Neural crest cell (in vitro differentiated cells): ENCODE data around the gene KRT15. TPM values are rescaled to one million over a fixed set of nuclear protein-coding genes. Genes with fewer than 3 reads are reported as not detected.

ENCODE experiments used
- DNase-seq: peaks from one replicate; pipeline ENCODE4 v3.0.0; 2021; ENCODE audit warnings: low read depth, mixed read lengths, low spot score
- H3K27ac Mint-ChIP-seq: one replicate; pipeline ENCODE4 v1.8.0; 2021; ENCODE audit warnings: mild to moderate bottlenecking, mixed read lengths; ENCODE audit not compliant: unreplicated experiment
- H3K27me3 Mint-ChIP-seq: 2 replicates; pipeline ENCODE4 v1.8.0; 2021; ENCODE audit warnings: low read depth, mild to moderate bottlenecking, mixed read lengths
- H3K36me3 Mint-ChIP-seq: 2 replicates; pipeline ENCODE4 v1.8.0; 2021; ENCODE audit warnings: low read depth, mild to moderate bottlenecking, mixed read lengths
- H3K4me1 Mint-ChIP-seq: 2 replicates; pipeline ENCODE4 v1.8.0; 2021; ENCODE audit warnings: mixed read lengths
- H3K4me3 Mint-ChIP-seq: one replicate; pipeline ENCODE4 v1.8.0; 2021; ENCODE audit warnings: mild to moderate bottlenecking, mixed read lengths
- H3K9me3 Mint-ChIP-seq: 2 replicates; pipeline ENCODE4 v1.8.0; 2021; ENCODE audit warnings: mixed read lengths
- total RNA-seq: library from RNA; stranded (reverse); gene quantifications from 2 replicates; pipeline ENCODE4 v1.2.1, GENCODE V29; 2021
- TF ChIP-seq, protein P1 (sequence below): fragments of 200-600 bp; sonication (generic); conservative IDR thresholded peaks from 2 replicates; pipeline ENCODE4 v1.5.0; 2021; ENCODE audit warnings: antibody characterized with exemption, mild to moderate bottlenecking

Gene KRT15
- total RNA-seq, 1 donor from 2014 or later: not detected

DNA sequence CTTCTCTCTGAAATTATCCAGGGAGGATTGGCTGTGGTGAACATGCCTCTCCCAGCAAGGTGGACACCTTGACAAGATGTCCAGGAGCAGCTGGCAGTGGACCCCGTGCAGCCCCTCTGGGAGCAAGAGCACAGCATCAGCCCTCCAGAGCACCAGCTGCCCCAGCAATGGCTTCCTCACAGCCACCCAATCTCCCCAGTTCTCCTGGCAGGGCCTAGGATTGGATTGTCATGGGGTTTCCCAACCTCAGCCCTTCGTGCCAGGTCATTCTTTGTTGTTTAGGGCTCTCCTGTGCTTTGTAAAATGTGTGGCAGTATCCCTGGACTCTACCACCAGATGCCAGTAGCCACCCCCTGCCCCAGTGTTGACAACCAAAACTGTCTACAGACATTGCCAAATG, 27.2 kb downstream of the KRT15 start:
- H3K9me3 Mint-ChIP-seq: no peaks in the 10 kb centered on the region
- DNase-seq: no peak
- H3K36me3 Mint-ChIP-seq: no peaks in the 10 kb centered on the region
- H3K4me1 Mint-ChIP-seq: peaks cover 17% of the 10 kb centered on the region
- TF ChIP-seq, protein P1, sequence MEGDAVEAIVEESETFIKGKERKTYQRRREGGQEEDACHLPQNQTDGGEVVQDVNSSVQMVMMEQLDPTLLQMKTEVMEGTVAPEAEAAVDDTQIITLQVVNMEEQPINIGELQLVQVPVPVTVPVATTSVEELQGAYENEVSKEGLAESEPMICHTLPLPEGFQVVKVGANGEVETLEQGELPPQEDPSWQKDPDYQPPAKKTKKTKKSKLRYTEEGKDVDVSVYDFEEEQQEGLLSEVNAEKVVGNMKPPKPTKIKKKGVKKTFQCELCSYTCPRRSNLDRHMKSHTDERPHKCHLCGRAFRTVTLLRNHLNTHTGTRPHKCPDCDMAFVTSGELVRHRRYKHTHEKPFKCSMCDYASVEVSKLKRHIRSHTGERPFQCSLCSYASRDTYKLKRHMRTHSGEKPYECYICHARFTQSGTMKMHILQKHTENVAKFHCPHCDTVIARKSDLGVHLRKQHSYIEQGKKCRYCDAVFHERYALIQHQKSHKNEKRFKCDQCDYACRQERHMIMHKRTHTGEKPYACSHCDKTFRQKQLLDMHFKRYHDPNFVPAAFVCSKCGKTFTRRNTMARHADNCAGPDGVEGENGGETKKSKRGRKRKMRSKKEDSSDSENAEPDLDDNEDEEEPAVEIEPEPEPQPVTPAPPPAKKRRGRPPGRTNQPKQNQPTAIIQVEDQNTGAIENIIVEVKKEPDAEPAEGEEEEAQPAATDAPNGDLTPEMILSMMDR: no peak
- no peaks in the 10 kb centered on the region for H3K27me3 Mint-ChIP-seq
- no peak overlapping the region for H3K4me3 Mint-ChIP-seq
- H3K27ac Mint-ChIP-seq: no peak overlapping the region

DNA sequence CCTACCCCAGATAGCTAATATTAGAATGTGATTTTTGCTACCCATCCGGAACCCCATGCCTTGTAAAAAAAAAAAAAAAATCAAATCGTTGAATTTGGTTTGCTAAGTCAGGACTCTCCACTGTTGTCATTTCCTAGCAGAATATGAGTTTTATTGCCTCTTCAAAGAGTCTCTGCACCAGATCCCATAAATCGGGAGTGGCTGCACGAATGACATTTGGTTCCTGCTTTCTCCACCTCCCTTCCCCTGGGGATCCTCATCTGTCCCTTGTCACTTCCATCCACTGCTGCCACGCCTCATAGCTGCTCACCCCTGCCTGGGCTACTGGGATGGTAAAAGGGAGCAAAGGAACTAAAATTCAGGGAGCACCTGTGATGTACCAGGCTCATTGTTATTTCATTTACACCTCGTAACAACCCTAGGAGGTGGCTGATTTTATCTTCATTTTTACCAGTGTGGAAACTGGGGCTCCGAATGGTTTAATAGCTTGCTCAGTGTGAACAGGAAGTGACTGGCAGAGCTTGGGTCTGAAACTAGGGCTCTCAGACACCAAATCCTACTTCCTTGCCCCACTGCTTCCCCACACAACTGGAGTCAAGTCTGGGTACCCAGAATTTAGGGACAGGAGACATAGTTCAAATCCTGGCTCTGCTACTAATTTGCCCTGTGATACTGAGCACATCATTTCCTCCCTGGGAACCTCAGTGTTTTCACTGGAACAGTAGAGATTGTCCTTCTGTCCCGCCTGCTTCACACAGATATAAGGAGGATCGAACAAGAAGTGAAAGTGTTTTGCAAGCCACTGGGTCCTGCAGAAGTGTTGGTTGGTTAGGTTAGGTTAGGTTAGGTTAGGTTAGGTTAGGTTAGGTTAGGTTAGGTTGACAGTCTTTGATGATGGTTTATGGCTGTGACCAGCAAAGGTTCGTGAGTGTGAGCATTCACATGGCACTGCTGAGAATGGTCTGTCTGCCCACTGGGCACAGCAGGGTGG, 28.4 kb downstream of the KRT15 start:
- Mint-ChIP-seq H3K4me3 (no peak overlapping the region), H3K9me3 (no peaks in the 10 kb centered on the region), H3K4me1 (peaks cover 14% of the 10 kb centered on the region), H3K36me3 (no peaks in the 10 kb centered on the region), H3K27ac (peak overlapping the region; percentile 57), H3K27me3 (no peaks in the 10 kb centered on the region)
- TF ChIP-seq, protein P1: no peak
- DNase-seq: no peak

DNA sequence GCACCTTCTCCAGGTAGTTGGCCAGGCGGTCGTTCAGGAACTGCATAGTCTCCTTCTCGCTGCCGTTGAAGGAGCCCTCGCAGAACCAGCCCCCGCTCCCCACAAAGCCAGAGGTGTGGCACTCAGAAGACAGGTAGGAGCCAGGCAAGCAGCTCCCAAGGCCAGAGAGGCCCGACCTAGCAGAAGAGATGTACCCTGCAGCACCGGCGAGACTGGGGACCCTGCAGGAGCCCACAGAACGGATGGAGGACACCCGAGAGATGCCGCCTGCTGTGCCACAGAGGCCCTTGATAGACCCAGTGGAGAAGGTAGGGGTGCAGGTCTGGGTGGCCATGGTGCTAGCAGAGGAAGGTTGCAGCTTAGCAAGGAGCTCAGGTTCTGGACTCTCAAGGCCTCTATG, 29.2 kb downstream of the KRT15 start, which contains the start of gene KRT36:
KRT36 (minus strand) TSS at position 380 of the 400 bp plus-strand sequence; CDS start at position 334, 46 bp downstream.
- H3K4me3 Mint-ChIP-seq: no peak within 1 kb of the TSS
- no peaks in the 10 kb centered on the region for H3K36me3 Mint-ChIP-seq
- H3K27me3 Mint-ChIP-seq: no peaks in the 10 kb centered on the region
- H3K27ac Mint-ChIP-seq: no peak within 1 kb of the TSS
- TF ChIP-seq, protein P1: no peak
- no peak for DNase-seq
- H3K9me3 Mint-ChIP-seq: no peaks in the 10 kb centered on the region
- peaks cover 14% of the 10 kb centered on the region for H3K4me1 Mint-ChIP-seq

DNA sequence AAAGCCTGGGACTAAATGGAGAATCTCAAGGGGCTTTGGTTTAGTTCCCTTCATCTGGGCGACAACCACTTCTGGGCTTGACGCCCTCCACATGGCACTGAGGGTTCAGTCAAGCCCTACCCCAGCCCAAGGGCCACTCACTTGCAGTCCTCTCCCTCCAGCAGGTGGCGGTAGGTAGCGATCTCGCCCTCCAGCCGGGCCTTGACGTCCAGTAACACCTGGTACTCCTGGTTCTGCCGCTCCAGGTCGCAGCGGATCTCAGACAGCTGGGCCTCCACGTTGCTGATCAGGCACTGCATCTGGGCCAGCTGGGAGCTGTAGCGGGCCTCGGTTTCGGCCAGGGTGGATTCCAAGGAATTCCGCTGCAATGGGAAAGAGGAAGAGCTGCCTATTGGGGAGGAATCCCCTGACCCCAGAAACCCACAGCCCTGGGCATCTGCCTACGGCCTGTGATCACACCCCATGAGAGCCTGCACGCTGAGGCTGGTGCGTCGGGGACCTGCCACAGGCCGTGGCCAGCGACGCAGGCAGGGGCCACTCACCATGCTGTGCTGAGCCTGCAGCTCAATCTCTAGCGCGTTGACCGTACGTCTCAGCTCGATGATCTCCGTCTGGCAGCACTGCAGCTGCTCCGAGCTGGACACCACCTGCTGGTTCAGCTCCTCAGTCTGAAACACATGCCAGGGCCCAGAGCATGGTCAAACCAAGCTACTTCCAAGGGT, 31.7 kb downstream of the KRT15 start:
- TF ChIP-seq, protein P1: peak; percentile 41
- no peaks in the 10 kb centered on the region for H3K36me3 Mint-ChIP-seq
- H3K9me3 Mint-ChIP-seq: no peaks in the 10 kb centered on the region

DNA sequence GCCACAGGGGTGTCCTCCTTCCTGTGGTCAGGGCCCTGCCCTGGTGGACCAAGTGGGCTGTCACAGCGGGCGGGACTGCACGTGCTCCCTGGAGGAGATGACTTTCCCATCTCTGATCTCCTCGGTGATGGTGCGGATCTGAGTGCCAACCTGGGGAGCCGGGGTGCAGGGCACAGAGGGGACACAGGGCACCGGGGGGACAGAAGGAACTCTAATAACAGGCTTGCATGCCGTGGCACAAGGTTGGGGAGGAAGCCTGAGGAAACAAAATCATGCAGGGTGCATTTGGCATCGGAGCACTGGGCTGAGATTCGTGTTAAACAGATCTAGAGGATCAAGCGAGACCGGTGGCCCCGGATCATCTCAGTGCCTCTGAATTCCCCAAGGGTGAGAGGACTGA, 32.4 kb downstream of the KRT15 start:
- Mint-ChIP-seq H3K4me3 (no peak overlapping the region), H3K36me3 (no peaks in the 10 kb centered on the region), H3K27ac (peak overlapping the region; percentile 93), H3K9me3 (no peaks in the 10 kb centered on the region), H3K4me1 (no peaks in the 10 kb centered on the region), H3K27me3 (no peaks in the 10 kb centered on the region)
- no peak for DNase-seq
- TF ChIP-seq, protein P1: no peak

More for the DNA sequence above, 31.7 kb downstream of the KRT15 start:
- Mint-ChIP-seq H3K27ac (no peak overlapping the region), H3K4me3 (no peak overlapping the region), H3K27me3 (no peaks in the 10 kb centered on the region), H3K4me1 (peaks cover 2% of the 10 kb centered on the region)
- DNase-seq: peak; percentile 18
